ENCODE measurements around the gene CUEDC2. TPM values are rescaled to one million over a fixed set of nuclear protein-coding genes. Genes with fewer than 3 reads are reported as not detected.

The CUEDC2 gene
- total RNA-seq, 1 donor from 2014 or later: 41.2 TPM

DNA sequence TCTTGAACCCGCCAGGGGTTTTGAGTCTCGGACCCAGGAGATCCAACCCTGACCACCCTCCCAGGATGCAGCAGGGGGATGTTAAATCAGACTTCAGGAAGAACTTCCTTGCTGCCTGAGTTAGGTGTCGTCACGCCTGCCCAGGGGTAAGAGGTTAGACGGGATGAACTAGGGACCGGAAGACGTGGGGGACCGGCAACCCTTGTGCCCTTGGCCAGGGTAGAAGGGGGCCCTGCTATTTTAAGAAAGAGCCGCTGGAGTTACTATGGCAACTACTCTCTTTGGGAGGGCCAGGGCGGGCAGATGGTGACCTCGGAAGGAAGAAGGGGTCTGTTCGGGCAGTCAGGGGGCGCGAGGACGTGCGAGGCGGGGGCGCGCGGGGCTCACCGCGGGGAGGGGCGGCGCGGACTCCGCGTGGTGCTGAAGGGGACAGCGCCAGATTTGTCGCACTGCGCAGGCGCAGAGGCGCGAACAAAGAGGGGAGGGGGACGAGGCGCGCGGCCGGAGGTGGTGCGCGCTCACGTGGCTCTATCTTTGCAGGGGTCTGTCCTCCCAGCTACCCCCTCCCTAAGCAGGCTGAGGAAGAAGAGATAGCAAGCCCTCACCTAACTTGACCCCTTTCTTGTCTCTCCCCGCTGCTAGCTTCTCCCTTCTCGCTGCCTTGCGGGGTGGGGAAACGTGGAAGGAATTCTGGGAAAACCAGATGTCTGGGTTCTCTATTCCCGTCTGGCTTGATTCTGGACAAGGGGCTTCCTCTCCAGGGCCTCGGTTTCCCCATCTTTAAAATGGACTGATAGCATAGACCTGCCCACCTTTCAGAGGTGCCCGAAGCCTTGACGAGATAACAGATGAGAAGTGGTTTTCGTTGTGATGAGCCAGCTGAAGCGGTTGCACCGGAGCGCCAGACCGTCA, 12.8 kb downstream of the CUEDC2 start:
- intact Hi-C loops (cut with DNase I): no loop called here
- Histone ChIP-seq H3K36me3 (peaks cover 16% of the 10 kb centered on the region), H3K9me3 (no peaks in the 10 kb centered on the region), H3K27me3 (ENCODE audit: low read depth) (peaks cover 38% of the 10 kb centered on the region), H3K4me3 (peak overlapping the region; percentile 88), H3K27ac (no peak overlapping the region), H3K4me1 (peaks cover 35% of the 10 kb centered on the region)
- ATAC-seq (peak in 1 of 2 donors; percentile 12), DNase-seq (no peak)
- no peak for TF ChIP-seq CTCF (IDR thresholded peaks at IDR 0.05)

- intact Hi-C loops (cut with DNase I): no loop called here
- Histone ChIP-seq H3K27ac (no peak within 1 kb of the TSS), H3K4me3 (peak within 1 kb of the TSS; percentile 88), H3K4me1 (peaks cover 35% of the 10 kb centered on the region), H3K27me3 (ENCODE audit: low read depth) (peaks cover 45% of the 10 kb centered on the region), H3K36me3 (peaks cover 8% of the 10 kb centered on the region), H3K9me3 (no peaks in the 10 kb centered on the region)
- ATAC-seq (no peak), DNase-seq (no peak)
- no peak for TF ChIP-seq CTCF (IDR thresholded peaks at IDR 0.05)
Observed at GRCh38 chr10:102418622-102419268, 13.6 kb downstream of the CUEDC2 start, which contains the start of gene PSD. Gene PSD, minus strand, starts transcription at chr10:102418785. Its CDS starts 1,747 bp downstream, at chr10:102417038.

DNA sequence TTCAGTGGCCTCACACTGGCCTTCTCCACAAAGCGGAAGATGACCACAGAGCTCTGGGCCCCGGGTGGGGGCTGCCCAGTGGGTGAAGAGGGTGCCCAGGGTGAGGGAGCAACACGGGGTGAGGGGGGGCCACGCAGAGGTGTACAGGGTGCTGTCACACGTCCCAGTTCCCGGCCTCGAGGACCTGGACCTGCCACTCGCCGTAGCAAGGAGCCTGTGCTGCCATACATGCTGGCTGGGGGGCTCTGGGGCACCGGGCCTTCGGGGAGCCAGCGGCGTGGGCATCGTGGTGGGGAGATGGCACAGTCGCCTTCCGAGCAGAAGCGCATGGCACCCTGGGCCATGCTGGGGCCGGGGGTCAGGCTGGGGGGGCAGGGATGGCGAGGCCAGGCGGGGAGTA, 15.7 kb downstream of the CUEDC2 start:
- no peak for TF ChIP-seq CTCF (IDR thresholded peaks at IDR 0.05)
- no peak for ATAC-seq
- no peak for DNase-seq
- H3K4me1 ChIP-seq: peaks cover 19% of the 10 kb centered on the region
- peaks cover 60% of the 10 kb centered on the region for H3K27me3 ChIP-seq (ENCODE audit: low read depth)
- no peak overlapping the region for H3K4me3 ChIP-seq
- no peaks in the 10 kb centered on the region for H3K36me3 ChIP-seq
- no peak overlapping the region for H3K27ac ChIP-seq
- H3K9me3 ChIP-seq: no peaks in the 10 kb centered on the region
- intact Hi-C loops (cut with DNase I): no loop called here

GRCh38 chr10:102416283-102416682, 16.1 kb downstream of the CUEDC2 start:
- no peak for TF ChIP-seq CTCF (IDR thresholded peaks at IDR 0.05)
- H3K27ac ChIP-seq: no peak overlapping the region
- intact Hi-C loops (cut with DNase I): no loop called here
- DNase-seq (no peak), ATAC-seq (no peak)
- H3K36me3 ChIP-seq: no peaks in the 10 kb centered on the region
- no peaks in the 10 kb centered on the region for H3K9me3 ChIP-seq
- peaks cover 64% of the 10 kb centered on the region for H3K27me3 ChIP-seq (ENCODE audit: low read depth)
- H3K4me3 ChIP-seq: no peak overlapping the region
- H3K4me1 ChIP-seq: peaks cover 19% of the 10 kb centered on the region

- no peak for ATAC-seq
- H3K27me3 ChIP-seq (ENCODE audit: low read depth): peaks cover 79% of the 10 kb centered on the region
- H3K9me3 ChIP-seq: no peaks in the 10 kb centered on the region
- no peak overlapping the region for H3K27ac ChIP-seq
- no peak for TF ChIP-seq CTCF (IDR thresholded peaks at IDR 0.05)
- no peaks in the 10 kb centered on the region for H3K36me3 ChIP-seq
- H3K4me3 ChIP-seq: no peak overlapping the region
- H3K4me1 ChIP-seq: peaks cover 18% of the 10 kb centered on the region
- DNase-seq: no peak
- intact Hi-C loops (cut with DNase I): no loop called here
Observed at GRCh38 chr10:102414749-102415148, 17.6 kb downstream of the CUEDC2 start.
